Esophagus squamous epithelium (tissue), 4 donors: ENCODE results near the gene ALKBH5.

Source experiments
- CTCF ChIP-seq, 6 experiments: fragments of 450-650 bp in 4 of 6; fragments of 200-600 bp in 2 of 6; sonication (generic) in 2 of 6; IDR thresholded peaks; one replicate each; pipeline ENCODE4 v1.5.1; 2016 to 2019; ENCODE audit warnings: antibody characterized with exemption in 6 of 6, mild to moderate bottlenecking in 4 of 6, moderate library complexity in 4 of 6
- POLR2A ChIP-seq, 4 donors: fragments of 450-650 bp; IDR thresholded peaks; one replicate each; pipeline ENCODE4 v1.6.1; 2017; ENCODE audit warnings: antibody characterized with exemption in 4 of 4, mild to moderate bottlenecking in 4 of 4, moderate library complexity in 3 of 4

DNA sequence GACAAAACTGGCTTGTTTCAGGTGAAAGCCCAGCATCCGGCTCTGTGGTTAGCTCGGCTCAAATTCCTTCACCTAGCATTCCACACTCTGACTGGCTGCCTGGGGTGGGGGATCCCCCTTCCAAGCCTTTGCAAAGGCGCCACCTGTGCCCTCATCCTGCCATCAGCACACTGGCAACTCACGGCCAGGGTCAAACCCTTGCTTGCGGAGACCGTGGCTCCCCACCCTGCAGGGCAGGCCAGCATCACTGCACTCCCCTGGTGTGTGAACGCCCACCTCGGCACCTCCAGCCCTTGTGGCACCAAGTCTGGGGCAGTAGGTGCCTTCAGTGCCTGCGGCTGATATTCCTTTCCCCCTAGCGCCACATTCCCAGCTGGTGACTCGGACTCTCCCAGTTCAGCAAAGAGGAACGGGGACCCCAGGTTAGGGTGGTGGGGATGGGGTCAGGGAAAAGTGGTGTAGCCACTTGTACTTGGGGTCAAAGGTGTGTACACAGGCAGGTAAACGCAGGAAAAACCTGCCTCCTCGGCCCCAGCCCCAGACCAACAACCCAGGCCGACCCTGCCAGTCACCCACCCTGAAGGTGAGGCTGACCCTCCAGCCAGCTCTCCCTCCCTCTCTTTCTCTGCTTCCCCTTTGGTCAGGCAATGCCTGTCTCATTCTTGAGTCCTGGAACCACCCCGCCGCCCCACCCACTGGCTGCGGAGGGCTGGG is 73.8 kb downstream of the ALKBH5 start:
- no peak for TF ChIP-seq CTCF (IDR thresholded peaks at IDR 0.05)
- no peak for TF ChIP-seq POLR2A (IDR thresholded peaks at IDR 0.05)
